Gastrocnemius medialis (tissue), 4 donors: ENCODE measurements around the gene ICE1.

Source experiments
- CTCF ChIP-seq, 5 experiments: fragments of 450-650 bp in 3 of 5; fragments of 200-600 bp in 2 of 5; sonication (generic) in 2 of 5; IDR thresholded peaks in 4 of 5; conservative IDR thresholded peaks in 1 of 5; 1 replicate in 4 of 5; 2 replicates in 1 of 5; pipeline ENCODE4 v1.5.1; 2016 to 2019; ENCODE audit warnings: antibody characterized with exemption in 5 of 5, mild to moderate bottlenecking in 3 of 5, moderate library complexity in 3 of 5
- POLR2A ChIP-seq, 2 donors: fragments of 450-650 bp; IDR thresholded peaks; one replicate each; pipeline ENCODE4 v1.6.1; 2017; ENCODE audit warnings: antibody characterized with exemption in 2 of 2, mild to moderate bottlenecking in 2 of 2, moderate library complexity in 2 of 2

- TF ChIP-seq CTCF (IDR thresholded peaks at IDR 0.05 in 4 of 5, conservative IDR thresholded peaks at IDR 0.05 in 1 of 5) (no peak), POLR2A (IDR thresholded peaks at IDR 0.05) (no peak)
Measured at GRCh38 chr5:5437227-5438172, 15.0 kb downstream of the ICE1 start.
